DMS 273 treated with DMSO at 0.1 percent for 48 hours (cell line): Measurements from ENCODE around the gene FLNB.

Experiments
- DNase-seq: peaks from one replicate; lab custom pipeline; 2025; lab: John Stamatoyannopoulos, UW

The FLNB gene

GRCh38 chr3:58164199-58164879 is 156.1 kb downstream of the FLNB start:
- DNase-seq, result no peak

- DNase-seq, result no peak
Measured at GRCh38 chr3:58164906-58165821, 156.9 kb downstream of the FLNB start.

DNA sequence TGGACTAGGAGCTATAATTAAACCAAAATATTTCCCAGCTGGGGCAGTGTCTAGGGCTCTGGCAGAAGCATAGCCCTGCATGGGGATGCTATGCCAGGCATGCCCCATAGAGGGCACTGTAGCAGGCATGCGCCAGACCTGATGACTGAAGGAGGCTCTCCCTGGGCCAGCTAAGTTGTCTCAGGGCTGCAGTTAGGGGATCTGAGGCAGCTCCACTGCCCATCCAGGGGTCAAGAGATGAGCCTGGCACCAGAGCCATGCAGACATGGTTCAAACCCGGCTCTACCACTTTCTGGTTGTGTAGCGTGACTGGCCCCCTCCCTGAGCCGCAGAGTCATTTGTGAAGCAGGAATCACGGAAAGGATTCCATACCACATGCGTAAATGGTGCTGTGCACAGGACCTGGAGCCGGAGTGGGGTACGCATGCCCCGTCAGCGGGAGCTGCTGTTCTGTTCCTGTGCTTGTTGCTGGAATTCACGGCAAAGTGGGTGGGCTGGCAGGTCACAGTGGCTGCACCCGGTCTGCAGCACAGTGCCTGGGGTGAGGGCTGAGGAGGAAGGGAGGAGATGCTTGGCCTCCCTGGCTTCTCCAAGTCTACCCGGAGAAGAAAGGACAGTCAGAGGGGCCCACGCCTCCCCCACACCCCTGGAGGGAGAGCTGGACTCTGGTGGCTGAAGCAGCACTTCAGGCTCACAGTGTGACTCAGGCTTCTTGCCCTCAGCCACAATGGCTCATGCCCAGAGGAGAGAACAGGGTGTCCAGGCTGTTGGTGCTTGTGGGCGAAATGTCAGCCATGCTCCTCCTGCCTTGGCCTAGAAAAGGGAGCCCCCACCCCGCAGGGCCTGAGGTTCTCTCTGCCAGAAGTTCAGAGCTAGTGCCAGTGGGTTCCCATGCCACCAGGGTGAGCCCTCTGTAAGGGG is 159.5 kb downstream of the FLNB start:
- DNase-seq, result no peak

DNA sequence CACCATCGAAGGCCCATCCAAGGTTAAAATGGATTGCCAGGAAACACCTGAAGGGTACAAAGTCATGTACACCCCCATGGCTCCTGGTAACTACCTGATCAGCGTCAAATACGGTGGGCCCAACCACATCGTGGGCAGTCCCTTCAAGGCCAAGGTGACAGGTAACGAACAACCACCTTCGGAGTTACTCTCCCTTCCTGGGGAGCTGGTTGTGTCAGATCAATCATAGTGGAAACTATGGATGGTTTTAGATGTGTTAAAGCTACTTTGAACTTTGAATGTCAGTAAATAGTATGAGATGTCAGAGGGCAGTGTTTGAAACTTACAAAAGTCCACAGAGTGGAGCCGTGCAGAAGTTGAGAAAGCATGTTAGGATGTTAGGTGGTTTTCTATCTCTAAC is 160.3 kb downstream of the FLNB start:
- no peak for DNase-seq

DNA sequence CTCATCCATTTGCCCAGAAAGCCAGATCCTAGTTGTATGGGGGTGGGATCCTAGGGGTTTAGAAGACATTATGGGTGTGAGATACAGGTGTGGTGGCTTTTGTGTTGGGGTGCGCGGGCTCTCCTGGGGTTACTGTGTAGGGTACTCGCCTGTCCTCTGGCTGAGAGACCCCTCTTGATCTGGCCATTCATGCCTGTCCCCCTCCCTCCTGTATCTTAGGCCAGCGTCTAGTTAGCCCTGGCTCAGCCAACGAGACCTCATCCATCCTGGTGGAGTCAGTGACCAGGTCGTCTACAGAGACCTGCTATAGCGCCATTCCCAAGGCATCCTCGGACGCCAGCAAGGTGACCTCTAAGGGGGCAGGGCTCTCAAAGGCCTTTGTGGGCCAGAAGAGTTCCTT is 161.1 kb downstream of the FLNB start:
- no peak for DNase-seq

DNA sequence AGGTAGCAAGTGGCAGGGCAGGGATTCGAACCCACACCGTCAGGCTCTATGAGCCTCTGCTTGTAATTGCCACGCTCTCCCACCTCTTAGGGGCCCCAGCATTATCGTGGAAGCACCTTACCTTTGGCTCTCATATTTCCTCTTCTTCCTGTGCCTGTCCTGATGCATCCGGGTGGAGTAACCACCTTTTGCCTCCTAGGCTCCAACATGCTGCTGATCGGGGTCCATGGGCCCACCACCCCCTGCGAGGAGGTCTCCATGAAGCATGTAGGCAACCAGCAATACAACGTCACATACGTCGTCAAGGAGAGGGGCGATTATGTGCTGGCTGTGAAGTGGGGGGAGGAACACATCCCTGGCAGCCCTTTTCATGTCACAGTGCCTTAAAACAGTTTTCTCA is 162.2 kb downstream of the FLNB start:
- no peak for DNase-seq

DNA sequence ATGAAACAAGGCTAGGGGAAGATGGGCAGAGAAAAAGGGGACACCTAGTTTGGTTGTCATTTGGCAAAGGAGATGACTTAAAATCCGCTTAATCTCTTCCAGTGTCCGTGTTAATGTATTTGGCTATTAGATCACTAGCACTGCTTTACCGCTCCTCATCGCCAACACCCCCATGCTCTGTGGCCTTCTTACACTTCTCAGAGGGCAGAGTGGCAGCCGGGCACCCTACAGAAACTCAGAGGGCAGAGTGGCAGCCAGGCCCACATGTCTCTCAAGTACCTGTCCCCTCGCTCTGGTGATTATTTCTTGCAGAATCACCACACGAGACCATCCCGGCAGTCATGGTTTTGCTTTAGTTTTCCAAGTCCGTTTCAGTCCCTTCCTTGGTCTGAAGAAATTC is 162.9 kb downstream of the FLNB start:
- DNase-seq, result no peak

- DNase-seq, result no peak
Measured at GRCh38 chr3:58173029-58173668, 164.9 kb downstream of the FLNB start.

DNA sequence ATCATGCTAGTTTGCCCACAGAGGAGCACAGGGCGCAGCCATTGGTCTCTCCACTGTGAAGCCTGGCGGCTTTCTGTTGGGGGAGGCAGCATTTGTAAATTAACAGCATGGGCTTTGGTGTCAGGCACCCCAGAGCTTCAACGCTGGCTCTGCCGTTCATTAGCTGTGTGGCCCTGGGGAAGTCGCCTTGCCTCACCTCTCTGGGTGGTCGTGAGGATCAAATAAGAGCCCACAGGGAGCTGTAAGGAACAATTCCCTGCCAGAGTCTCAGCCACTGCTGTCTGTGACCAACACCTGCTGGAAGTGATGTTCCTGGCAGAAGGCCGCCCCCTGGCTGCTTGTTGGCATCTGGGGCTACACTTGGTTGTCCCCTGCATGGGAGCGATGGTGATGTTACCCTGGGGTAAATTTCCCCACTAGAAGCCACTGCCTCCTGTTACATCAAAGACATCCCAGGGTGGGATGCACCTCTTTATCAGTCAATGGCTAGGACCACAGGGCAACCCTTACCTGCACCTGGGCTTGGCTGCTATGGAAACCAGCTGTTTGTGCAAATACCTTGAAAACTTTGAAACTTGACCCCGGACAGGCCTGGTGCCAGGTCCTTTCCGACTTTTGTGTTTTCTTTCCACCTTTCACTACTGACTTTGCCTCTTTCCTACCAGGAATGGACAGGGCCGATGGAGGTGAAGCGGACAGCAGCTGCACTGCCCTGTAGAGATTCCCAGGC is 165.6 kb downstream of the FLNB start:
- no peak for DNase-seq

GRCh38 chr3:58175187-58175436 is 166.9 kb downstream of the FLNB start:
- DNase-seq, result no peak

GRCh38 chr3:58175437-58176184 is 167.4 kb downstream of the FLNB start:
- DNase-seq, result no peak

DNA sequence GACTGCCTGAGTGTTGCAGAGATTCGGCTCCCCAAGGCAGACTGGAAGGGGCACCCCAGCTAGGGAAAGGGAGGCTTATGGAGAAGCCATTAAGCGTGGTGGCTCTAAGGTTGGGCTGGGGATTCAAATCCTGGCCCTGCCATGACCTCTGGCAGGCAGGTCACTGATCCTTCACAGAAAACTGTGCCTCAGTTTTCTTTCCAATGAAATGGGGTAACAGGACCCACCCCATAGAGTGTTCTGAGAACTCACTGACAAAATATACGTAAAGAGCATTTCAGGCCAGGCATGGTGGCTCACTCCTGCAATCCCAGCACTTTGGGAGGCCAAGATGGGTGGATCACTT is 167.9 kb downstream of the FLNB start:
- DNase-seq, result no peak

- no peak for DNase-seq
Measured at GRCh38 chr3:58176827-58177489, 168.7 kb downstream of the FLNB start.

DNA sequence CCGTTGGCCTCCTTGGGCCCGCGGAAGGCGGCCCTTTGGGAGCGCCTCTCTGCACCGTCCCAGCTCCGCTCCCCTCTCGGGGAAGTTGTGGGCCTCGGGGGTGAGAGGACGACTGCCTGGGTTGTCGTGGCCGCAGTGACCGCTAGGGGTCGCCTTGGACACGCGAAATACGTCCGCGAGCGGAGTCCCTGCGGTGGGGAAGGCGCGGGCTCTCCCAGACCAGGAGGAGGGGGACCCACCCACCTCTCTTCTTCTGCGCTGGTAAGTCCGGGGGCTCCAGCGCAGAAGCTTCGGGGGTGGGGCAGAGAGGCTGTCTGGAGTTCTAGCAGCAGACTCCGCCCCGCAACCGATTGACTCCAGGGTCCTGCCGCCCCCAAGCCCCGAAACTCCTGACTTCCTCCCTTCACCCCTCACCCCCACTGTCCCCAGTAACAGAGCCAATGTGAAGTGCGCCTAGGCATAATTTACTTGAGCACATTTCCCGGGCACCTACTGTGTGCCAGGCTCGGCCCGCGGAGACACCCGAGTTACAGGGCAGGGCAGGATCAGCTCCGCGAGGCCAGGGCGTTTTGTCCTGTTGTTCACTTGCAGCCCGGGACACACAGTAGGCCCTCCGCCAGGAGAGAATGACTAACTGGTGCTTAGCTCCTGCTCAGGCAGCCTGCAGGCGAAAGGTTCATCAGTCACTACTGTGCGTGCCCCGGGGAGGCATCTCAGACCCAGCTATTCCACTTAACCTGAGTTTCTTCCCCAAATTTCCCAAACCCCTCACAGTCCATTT is 169.7 kb downstream of the FLNB start:
- no peak for DNase-seq

- DNase-seq, result no peak
Measured at GRCh38 chr3:58178528-58179234, 170.5 kb downstream of the FLNB start.

DNA sequence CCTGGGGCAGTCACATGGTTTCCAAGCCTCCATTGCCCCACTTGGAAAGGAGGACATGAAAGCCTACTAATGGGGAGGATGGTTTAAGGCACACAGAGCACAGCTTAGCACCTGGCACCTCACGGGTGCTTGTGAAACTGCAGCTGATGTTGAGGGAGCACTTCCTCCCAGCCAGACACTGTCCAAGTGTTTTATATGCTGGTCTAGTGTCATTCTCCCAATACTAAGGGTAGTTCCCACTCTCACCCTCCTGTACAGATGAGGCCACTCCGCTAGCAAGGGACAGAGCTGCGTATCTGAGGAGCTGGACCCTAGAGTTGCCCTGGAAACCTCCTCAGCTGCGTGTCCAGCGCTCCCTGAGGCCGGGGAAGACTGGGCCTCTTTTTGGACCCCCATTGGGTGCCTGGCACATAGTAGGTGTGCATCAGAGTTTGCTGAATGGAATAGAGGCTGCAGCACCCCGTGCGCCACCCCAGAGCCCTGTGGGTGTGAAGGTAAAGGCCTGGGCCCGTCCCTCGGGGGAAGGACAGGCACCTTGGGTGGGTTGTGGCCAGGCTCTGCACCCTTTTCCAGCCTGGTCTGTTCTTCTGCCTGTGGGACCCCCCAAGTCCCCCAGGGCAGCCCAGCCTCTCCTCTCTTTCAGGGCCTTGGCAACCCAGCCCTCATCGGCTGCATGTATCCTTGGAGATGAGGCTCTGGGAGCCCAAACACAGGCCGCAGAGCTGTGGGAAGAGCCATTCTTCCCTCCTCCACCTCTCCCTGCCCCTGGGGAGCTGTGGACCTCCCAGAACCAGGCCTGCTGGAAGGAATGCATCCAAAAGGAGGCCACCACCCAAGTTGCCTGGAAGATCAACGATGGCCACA is 171.2 kb downstream of the FLNB start:
- DNase-seq, result no peak

DNA sequence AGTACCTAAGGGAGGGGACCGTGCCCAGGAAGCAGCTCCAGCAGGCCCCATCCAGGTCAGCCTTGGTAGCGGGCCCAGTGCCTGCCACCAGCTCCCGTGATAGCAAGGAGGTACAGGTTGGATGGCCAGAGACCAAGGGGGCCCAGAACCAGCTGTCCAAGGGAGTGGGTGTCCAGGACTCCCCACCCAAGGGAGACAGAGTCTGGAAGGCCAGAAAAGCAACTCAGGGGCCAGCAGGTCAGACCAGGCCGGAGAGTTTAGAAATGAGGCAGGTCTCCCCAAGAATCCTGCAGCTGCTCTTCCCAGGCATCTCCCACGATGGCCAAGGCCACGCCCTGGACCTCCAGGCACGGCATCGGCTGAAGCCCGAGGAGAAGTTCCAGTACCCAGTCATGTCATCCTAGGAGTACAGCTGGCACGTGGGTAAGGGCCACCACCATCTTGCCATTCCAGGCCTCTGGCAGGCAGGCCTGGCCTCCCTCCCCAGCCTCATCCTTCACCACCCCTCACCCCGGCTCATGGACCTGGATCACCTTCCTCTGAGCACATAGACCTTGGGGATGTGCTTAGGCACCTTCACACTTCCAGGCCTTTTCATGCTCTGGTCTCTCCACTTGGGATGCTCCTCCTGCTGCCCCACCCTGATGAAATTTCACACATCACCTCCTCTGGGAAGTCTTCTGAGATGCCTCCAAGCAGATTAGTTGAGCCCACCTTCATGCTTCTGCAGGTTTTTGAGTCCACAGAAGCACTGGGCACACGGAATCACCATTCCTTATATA is 172.1 kb downstream of the FLNB start:
- DNase-seq, result no peak
